Activated T-cell treated with anti-CD3 and anti-CD28 coated beads for 1 hour (primary cell): Measurements from ENCODE around the gene RDH11.
"Not testable (repeated sequence)": the region's sequence is repeated elsewhere in the genome, so short reads cannot be mapped to it uniquely, and the experiment has no call there.

Experiments used
- DNase-seq: peaks from one replicate; pipeline ENCODE4 v3.0.0-alpha.2; 2020; ENCODE audit warnings: low read depth

Gene RDH11

GRCh38 chr14:67703997-67704396 lies 8.4 kb upstream of the RDH11 start:
- DNase-seq, result no peak

DNA sequence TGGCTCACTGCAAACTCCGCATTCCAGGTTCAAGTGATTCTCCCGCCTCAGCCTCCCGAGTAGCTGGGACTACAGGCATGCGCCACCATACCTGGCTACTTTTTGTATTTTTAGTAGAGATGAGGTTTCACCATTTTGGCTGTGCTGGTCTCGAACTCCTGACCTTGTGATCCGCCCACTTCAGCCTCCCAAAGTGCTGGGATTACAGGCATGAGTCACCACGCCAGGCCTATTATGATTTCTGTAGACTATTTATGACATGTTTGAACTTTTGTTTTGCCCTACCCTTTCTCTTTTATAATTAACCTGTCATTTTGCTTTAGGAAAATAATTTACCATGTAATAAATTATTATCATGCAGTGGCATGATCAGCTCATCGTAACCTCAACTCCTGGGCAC lies 5.9 kb upstream of the RDH11 start, which contains the start of gene RDH12:
Gene RDH12, plus strand, starts transcription at position 395 of the 400 bp plus-strand sequence. CDS start 20,757 bp downstream, outside the sequence.
- not testable (repeated sequence) for DNase-seq

- DNase-seq, result no peak
Measured at GRCh38 chr14:67698179-67698578, 2.6 kb upstream of the RDH11 start.

DNA sequence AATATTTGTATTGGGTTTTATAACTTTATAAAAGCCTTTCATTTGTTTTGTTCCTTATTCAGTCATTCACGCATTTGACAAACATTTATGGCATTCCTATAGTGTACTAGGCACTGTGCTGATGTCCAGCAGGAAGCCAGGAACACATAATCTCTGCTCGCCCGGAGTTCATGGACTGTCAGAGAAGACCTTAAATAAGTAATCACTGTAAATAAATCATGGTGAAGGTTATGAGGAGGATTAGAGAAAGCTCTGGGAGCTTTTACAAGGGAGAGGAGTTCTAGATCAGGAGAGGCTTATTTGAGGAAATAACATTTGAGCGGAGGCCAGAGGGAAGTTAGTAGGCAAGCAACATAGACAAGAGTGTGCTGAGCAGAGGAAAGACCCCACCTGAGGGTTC lies 1.4 kb upstream of the RDH11 start:
- no peak for DNase-seq

DNA sequence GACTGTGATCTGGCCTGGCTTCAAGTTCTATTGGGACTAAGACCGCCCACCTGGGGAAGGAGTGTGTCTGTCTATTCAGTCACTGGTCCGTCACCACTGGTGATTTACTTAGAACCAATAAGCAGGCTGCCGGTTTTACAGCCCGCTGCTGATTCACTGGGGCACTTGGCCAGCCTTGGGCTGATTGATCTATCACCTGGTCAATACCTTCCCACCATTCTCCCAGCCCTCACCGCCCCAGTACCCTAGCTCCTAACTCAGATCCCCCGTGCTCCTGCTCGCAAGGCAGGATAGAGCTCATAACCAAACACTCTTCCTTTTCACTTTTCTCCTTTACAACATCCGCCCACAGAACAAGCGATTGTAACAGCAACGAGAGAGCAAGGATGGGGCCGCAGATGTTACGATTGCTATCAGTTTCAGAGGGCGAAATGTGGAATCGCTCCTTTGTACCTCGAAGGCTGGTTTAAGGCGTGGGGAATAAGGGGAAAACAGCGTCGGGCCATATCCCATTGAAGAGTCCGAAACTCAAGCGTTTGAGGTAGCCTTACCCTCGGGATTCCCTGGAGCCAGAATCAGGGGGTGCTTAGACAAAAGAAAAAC lies 672 bp downstream of the RDH11 start:
- DNase-seq, result peak; percentile 33

DNA sequence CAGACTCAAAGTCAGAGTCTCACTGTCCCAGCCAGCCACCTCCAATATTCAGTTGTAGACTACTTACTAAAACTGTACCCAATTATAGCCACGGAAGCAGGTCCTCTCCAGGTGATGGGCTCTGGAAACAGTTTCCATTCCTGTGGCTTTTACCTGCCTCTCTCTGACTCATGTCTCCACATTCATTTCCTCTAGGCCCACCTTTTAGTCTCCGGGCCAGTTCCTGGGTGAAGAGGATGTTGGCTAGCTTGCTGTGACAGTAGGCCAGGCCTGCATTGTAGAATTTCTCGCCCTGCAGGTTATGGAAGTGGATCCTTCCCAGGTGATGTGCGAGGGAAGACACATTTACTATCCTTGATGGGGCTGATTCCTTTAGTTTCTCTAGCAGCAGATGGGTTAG lies 5.6 kb downstream of the RDH11 start:
- no peak for DNase-seq

- DNase-seq, result no peak
Measured at GRCh38 chr14:67683842-67684241, 11.7 kb downstream of the RDH11 start.

DNA sequence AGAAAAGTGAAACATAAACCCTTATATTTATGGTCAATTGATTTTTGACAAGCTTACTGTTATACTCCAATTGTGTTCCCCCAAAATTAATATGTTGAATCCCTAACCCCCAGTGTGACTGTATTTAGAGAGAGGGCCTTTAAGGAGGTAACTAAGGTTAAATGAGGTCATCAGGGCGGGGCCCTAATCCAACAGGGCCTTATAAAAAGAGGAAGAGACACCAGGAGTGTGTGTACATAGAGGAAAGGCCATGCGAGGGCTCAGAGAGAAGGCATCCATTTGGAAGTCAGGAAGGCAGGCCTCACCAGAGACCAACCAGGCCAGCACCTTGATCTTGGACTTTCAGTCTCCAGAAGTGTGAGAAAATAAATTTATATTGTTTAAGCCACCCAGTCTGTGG lies 14.6 kb downstream of the RDH11 start:
- no peak for DNase-seq

DNA sequence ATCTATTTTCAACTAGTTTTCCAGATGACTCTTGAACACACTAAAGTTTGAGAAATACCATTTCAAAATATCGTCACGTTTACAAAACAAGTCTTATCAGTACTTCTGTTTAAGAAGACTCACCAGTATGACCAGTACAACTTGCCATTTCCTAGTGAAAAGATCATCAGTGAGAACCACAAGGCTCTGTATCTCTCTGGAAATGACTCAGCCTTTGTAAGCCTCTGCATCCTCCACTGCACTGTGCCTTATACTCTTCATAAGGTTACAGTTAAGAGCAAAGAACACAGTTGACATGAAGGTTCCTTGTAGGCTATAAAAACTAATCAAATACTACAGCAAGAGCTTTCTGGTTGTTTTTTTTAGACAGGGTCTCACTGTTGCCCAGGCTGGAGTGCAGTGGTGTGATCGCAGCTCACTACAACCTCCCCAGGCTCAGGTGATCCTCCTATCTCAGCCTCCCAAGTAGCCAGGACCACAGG lies 15.4 kb downstream of the RDH11 start:
- DNase-seq, result no peak

DNA sequence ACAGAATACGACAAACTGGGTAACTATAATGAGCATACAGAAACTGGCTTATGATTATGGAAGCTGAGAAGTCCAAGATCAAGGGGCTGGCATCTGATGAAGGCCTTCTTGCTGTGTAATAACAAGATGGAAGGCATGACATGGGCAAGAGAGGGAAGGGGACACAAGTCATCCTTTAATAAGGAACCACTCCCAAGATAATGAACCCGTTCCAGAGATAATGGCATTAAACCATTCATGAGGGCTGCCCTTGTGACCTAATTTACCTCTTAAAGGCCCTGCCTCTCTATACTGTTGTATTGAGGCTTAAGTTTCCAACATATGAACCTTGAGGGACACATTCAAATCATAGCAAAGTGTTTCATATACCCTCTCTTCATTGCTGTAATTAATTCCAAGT lies 16.6 kb downstream of the RDH11 start:
- DNase-seq, result no peak

DNA sequence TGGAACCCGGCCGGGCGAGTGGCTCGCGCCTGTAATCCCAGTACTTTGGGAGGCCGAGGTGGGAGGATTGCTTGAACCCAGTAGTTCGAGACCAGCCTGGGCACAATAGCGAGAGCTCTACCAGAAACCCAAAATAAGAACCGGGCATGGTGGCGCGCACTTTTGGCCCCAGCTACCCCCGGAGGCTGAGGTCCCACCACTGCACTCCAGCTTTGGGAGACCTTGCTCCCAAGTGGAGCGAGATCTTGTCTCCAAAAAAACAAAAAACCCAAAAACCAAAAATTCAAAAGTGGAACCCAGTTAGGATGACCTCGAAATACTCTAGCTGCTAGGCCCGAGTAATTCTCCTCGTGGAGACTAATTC lies 20.4 kb downstream of the RDH11 start:
- DNase-seq, result no peak

DNA sequence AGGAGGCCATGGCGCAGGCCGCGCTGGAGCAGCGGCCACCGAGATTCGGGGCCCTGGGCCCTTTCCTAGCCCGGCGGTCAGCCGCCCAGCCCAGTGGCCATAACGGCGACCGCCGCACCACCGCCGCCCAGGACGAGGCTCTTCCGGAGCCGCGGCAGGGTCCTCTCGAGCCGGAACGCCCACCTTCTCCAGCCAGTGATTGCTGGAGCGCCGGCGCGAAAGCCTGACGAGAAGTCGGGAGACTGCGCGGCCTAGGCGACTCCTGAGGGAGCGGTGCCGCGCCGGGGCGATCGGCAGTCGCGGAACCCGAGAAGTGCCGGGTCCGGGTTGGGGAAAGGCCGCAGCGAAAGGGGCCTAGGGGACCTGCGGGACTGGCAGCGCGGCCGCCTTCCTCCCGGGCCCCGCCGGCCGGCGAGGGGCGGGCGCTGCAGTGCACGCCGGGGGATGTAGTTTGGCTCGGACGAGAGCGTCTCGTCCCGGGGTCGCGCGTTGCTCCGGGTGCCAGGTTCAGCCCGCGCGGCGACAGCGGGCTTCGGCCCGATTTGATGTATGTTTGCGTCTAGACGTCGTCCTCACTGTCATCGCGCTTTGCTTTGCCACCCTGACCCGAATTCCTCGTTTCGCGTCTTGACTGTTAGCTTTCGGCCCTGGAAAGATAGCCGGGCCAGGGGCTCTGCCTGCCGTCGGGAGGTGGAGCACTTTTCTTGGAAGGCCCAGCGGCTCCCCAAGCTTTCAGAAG lies 20.9 kb downstream of the RDH11 start, which contains the start of gene VTI1B:
Gene VTI1B, minus strand, starts transcription at position 153 of the 739 bp plus-strand sequence. Its CDS starts 143 bp downstream, at position 10.
- peak; percentile 64 for DNase-seq

DNA sequence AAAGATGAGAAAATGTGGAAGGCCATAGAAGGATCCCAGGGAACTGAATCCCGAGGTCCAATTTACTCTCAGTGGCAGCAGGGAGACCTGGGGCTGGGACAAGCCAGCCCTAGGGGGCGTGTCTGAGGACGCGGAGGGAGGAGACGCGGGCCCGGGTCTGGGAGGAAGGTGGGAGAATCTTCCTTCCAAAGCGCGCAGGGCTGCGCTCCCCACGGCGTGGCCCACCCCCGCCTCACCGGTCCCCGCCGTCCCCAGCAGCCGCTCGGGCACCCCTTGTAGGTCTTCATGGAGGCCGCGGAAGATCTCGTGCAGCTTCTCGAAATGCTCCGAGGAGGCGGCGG lies 21.5 kb downstream of the RDH11 start:
- DNase-seq, result peak; percentile 41

DNA sequence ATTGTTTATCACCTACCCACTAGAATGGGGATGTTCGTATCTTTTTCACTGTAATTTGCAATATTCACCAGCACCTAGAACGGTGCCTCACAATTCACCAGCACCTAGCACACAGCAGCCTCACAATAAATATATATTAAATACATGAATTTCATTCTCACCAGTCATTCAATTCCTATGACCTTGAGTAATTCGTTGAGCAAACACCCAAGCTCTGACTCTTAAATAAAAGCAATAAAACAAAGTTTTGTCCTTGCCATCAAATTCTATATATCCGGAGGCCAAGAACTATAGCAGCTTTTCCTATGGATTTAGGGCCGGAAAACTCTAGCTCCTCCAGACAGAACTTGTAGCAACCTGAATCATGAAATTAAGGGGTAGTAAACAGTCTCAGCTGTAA lies 22.1 kb downstream of the RDH11 start:
- no peak for DNase-seq

GRCh38 chr14:67668559-67668958 lies 27.0 kb downstream of the RDH11 start:
- DNase-seq, result no peak

DNA sequence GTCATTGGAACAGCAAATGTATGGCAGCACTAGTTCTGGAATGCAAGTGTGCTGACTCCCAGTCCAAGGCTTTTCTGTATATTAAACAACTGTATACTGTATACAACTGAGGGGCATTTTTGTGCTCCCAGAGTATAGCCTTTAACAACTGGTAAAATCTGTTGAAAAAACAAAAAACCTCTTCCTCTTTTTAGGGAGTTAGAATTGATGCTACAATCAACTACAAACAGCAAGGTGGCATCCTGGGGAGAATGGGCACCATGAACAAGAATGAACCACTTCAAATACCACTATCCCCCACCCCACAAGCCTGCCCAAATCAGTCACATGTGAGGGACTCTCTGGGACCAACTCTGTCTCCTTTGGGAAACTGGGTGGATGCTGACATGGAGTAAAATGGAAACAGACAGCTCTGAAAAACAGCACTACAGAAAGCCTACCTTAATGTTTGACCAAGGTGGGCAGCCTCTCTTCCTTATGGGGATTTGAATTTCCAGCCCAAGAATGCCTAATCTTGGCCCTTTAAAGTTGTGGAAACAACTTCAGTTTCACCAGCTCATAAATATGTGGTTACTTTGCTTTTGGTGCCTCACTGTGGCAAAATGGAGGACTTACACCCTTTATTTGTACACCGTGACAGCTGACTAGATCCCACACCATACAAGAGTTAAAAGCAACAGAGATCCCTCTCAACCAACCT lies 28.7 kb downstream of the RDH11 start:
- no peak for DNase-seq

GRCh38 chr14:67665868-67666267 lies 29.7 kb downstream of the RDH11 start:
- DNase-seq, result no peak

- no peak for DNase-seq
Measured at GRCh38 chr14:67663633-67664032, 31.9 kb downstream of the RDH11 start.

DNA sequence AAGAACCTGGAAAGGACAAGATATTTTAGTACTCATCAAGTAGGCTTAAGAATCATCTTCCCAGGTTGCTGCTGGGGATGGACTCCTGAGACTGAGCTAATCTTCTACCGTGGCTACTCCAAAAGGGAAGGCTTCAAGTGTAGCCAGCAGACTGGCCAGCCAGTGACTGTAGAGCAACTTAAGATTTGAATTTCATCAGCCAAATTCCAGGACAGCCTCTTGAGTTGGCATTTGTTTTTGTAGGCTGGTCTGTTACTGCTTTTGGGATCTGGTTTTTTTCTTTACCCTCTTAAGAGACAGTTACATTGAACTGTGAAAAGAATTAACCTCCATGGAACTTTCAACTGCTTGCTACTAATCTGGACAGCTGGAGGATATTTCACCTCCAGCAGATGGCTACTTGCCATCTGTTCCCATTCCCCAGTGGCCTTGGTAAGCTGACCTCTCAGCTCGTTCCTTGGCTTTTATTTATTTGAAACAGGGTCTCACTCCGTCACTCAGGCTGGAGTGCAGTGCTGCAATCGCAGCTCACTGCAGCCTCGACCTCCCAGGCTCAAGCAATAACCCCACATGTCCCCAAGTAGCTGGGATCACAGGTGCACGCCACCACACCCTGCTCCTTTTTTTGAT lies 41.8 kb downstream of the RDH11 start:
- DNase-seq, result no peak

- no peak for DNase-seq
Measured at GRCh38 chr14:67652189-67652588, 43.4 kb downstream of the RDH11 start.

GRCh38 chr14:67650694-67651093 lies 44.9 kb downstream of the RDH11 start:
- no peak for DNase-seq

DNA sequence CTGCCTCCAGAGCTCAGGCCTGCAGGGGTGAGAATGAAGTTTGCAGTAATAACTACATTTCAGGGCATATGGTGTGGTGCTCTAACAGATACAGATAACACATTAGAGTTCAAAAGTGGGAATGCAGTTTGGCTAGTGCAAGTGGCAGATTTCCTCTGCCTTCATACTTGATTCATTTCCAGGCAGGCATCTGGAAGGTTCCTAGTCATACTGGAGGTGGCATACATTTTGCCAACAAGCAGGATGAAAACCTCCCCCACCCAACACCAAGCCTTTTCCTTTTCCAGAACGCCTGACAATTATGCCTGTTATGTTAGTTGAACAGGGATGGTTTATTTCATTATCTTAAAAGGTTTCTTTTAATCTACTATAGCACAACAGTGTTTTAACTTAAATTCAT lies 45.4 kb downstream of the RDH11 start:
- DNase-seq, result no peak

DNA sequence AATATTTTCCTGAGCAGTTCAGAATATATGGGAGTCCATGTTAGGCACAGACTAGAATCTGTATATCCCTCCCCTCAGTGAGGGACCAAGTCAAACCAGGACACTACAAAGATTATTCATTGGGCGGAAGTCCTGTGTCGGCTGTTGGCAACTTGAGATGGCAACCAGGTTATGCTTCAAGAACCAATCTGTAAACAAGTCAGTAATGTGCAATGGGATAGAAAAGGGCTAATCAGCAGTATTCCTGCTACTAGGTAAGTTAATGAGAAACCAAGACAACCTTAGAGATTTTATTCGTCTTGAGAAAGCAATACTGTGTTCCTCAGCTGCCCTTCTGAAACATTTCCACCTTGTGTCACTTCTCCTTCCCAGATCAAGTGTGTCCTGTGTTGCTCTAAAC lies 49.4 kb downstream of the RDH11 start:
- no peak for DNase-seq
